Activated T-helper 17 cell treated with anti-CD3 and anti-CD28 coated beads, Interleukin-2, amount 50 U/mL, for 72 hours (primary cell): ENCODE measurements around the gene RAB11B. TPM values are rescaled to one million over a fixed set of nuclear protein-coding genes. Genes with fewer than 3 reads are reported as not detected.
"Not testable (repeated sequence)": the region's sequence is repeated elsewhere in the genome, so short reads cannot be mapped to it uniquely, and the experiment has no call there.

ENCODE experiments used
- ATAC-seq: fragments of 150-1000 bp; cut with Tn5 transposase; replicated peaks from 2 replicates; pipeline ENCODE4 v1.10.0; 2021; ENCODE audit warnings: mild to moderate bottlenecking, moderate library complexity
- H3K27ac Mint-ChIP-seq: one replicate; pipeline ENCODE4 v1.8.0; 2022; ENCODE audit warnings: mixed read lengths
- H3K27me3 Mint-ChIP-seq: one replicate; pipeline ENCODE4 v1.8.0; 2022; ENCODE audit warnings: mixed read lengths
- H3K36me3 Mint-ChIP-seq: one replicate; pipeline ENCODE4 v1.8.0; 2022; ENCODE audit warnings: low read depth, mild to moderate bottlenecking, mixed read lengths
- H3K4me1 Mint-ChIP-seq: one replicate; pipeline ENCODE4 v1.8.0; 2022; ENCODE audit warnings: mixed read lengths
- H3K4me3 Mint-ChIP-seq: one replicate; pipeline ENCODE4 v1.8.0; 2022; ENCODE audit warnings: mild to moderate bottlenecking, mixed read lengths
- H3K9me3 Mint-ChIP-seq: one replicate; pipeline ENCODE4 v1.8.0; 2022; ENCODE audit warnings: mixed read lengths
- total RNA-seq, 2 donors: library from RNA; stranded (reverse); gene quantifications; one replicate each; pipeline ENCODE4 v1.2.3, GENCODE V29; 2022

Gene RAB11B
- total RNA-seq, 2 donors from 2014 or later = 79.0 to 81.1 TPM

GRCh38 chr19:8361921-8362793, 28.0 kb upstream of the RAB11B start:
- H3K27ac Mint-ChIP-seq = peak overlapping the region; percentile 72
- H3K36me3 Mint-ChIP-seq = peaks cover 29% of the 10 kb centered on the region
- H3K4me3 Mint-ChIP-seq = peak overlapping the region; percentile 96
- peak; percentile 86 for ATAC-seq
- peaks cover 15% of the 10 kb centered on the region for H3K27me3 Mint-ChIP-seq
- H3K4me1 Mint-ChIP-seq = peaks cover 14% of the 10 kb centered on the region
- no peaks in the 10 kb centered on the region for H3K9me3 Mint-ChIP-seq

DNA sequence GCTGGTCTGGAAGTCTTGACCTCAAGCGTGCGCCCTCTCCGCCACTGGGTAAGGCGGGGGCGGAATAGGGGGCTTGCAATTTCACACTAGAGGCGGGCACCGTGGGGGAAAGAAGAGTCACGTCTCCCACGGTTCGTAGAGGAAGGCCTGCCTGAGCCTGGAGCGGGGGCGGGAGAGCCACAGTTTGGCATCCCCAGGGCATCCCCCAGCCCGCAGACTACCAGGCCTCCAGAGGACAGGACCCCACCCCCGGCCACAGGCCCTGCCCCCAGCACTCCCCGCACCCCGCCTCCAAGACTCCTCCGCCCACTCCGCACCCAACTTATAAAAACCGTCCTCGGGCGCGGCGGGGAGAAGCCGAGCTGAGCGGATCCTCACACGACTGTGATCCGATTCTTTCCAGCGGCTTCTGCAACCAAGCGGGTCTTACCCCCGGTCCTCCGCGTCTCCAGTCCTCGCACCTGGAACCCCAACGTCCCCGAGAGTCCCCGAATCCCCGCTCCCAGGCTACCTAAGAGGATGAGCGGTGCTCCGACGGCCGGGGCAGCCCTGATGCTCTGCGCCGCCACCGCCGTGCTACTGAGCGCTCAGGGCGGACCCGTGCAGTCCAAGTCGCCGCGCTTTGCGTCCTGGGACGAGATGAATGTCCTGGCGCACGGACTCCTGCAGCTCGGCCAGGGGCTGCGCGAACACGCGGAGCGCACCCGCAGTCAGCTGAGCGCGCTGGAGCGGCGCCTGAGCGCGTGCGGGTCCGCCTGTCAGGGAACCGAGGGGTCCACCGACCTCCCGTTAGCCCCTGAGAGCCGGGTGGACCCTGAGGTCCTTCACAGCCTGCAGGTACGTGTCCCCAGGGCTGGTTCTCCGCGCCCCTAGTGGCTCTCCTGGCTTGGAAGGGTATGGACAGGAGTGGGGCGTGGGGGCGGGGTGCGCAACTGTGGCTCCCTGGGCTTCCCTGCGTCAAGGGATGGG, 26.1 kb upstream of the RAB11B start, which contains the start of gene ANGPTL4:
Gene ANGPTL4, plus strand, starts transcription at position 353 of the 969 bp plus-strand sequence. Its CDS starts 167 bp downstream, at position 520.
- Mint-ChIP-seq H3K36me3 (peaks cover 49% of the 10 kb centered on the region), H3K9me3 (no peaks in the 10 kb centered on the region), H3K4me3 (peak within 1 kb of the TSS; percentile 96), H3K27ac (peak within 1 kb of the TSS; percentile 97), H3K4me1 (peaks cover 20% of the 10 kb centered on the region), H3K27me3 (peaks cover 19% of the 10 kb centered on the region)
- ATAC-seq = peak; percentile 81

GRCh38 chr19:8366121-8366581, 24.0 kb upstream of the RAB11B start:
- no peak overlapping the region for H3K27ac Mint-ChIP-seq
- peaks cover 19% of the 10 kb centered on the region for H3K27me3 Mint-ChIP-seq
- H3K9me3 Mint-ChIP-seq = no peaks in the 10 kb centered on the region
- peak overlapping the region; percentile 96 for H3K4me3 Mint-ChIP-seq
- no peak for ATAC-seq
- peaks cover 65% of the 10 kb centered on the region for H3K36me3 Mint-ChIP-seq
- peaks cover 20% of the 10 kb centered on the region for H3K4me1 Mint-ChIP-seq

GRCh38 chr19:8366961-8367326, 23.2 kb upstream of the RAB11B start:
- Mint-ChIP-seq H3K9me3 (no peaks in the 10 kb centered on the region), H3K4me1 (peaks cover 15% of the 10 kb centered on the region), H3K27me3 (peaks cover 14% of the 10 kb centered on the region), H3K4me3 (peak overlapping the region; percentile 96), H3K27ac (no peak overlapping the region), H3K36me3 (peaks cover 73% of the 10 kb centered on the region)
- no peak for ATAC-seq

- Mint-ChIP-seq H3K36me3 (peaks cover 76% of the 10 kb centered on the region), H3K4me3 (peak overlapping the region; percentile 96), H3K4me1 (peaks cover 12% of the 10 kb centered on the region), H3K9me3 (no peaks in the 10 kb centered on the region), H3K27ac (no peak overlapping the region), H3K27me3 (peaks cover 14% of the 10 kb centered on the region)
- no peak for ATAC-seq
These were observed 22.7 kb upstream of the RAB11B start for GRCh38 chr19:8367327-8368001.

- Mint-ChIP-seq H3K36me3 (peaks cover 67% of the 10 kb centered on the region), H3K27me3 (peaks cover 8% of the 10 kb centered on the region), H3K27ac (no peak overlapping the region), H3K9me3 (no peaks in the 10 kb centered on the region), H3K4me1 (peaks cover 6% of the 10 kb centered on the region), H3K4me3 (no peak overlapping the region)
- ATAC-seq = peak; percentile 8
These were observed 19.8 kb upstream of the RAB11B start for GRCh38 chr19:8370176-8371010.

- ATAC-seq = no peak
- no peak overlapping the region for H3K27ac Mint-ChIP-seq
These were observed 19.0 kb upstream of the RAB11B start for GRCh38 chr19:8371011-8371804.

GRCh38 chr19:8373867-8374813, 16.0 kb upstream of the RAB11B start:
- Mint-ChIP-seq H3K36me3 (peaks cover 31% of the 10 kb centered on the region), H3K4me3 (no peak overlapping the region), H3K27me3 (no peaks in the 10 kb centered on the region), H3K27ac (no peak overlapping the region), H3K4me1 (no peaks in the 10 kb centered on the region), H3K9me3 (no peaks in the 10 kb centered on the region)
- peak; percentile 42 for ATAC-seq

More at GRCh38 chr19:8371011-8371804, 19.0 kb upstream of the RAB11B start:
- H3K4me1 Mint-ChIP-seq = peaks cover 6% of the 10 kb centered on the region
- peaks cover 61% of the 10 kb centered on the region for H3K36me3 Mint-ChIP-seq
- H3K9me3 Mint-ChIP-seq = no peaks in the 10 kb centered on the region
- H3K4me3 Mint-ChIP-seq = no peak overlapping the region
- H3K27me3 Mint-ChIP-seq = peaks cover 4% of the 10 kb centered on the region

DNA sequence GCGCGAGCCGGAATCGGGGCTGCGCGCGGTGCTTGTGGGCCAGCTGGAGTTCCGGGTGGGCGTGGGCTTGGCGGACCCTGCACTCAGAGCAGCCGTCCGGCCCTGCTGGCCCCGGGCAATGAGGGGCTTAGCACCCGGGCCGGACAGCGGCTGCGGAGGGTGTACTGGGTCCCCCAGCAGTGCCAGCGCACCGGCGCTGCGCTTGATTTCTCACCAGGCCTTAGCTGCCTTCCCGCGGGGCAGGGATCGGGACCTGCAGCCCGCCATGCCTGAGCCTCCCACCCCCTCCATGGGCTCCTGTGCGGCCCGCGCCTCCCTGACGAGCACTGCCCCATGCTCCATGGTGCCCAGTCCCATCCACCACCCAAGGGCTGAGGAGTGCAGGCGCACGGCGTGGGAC, 14.4 kb upstream of the RAB11B start:
- H3K4me3 Mint-ChIP-seq, H3K4me1 Mint-ChIP-seq, H3K9me3 Mint-ChIP-seq: not testable (repeated sequence)

DNA sequence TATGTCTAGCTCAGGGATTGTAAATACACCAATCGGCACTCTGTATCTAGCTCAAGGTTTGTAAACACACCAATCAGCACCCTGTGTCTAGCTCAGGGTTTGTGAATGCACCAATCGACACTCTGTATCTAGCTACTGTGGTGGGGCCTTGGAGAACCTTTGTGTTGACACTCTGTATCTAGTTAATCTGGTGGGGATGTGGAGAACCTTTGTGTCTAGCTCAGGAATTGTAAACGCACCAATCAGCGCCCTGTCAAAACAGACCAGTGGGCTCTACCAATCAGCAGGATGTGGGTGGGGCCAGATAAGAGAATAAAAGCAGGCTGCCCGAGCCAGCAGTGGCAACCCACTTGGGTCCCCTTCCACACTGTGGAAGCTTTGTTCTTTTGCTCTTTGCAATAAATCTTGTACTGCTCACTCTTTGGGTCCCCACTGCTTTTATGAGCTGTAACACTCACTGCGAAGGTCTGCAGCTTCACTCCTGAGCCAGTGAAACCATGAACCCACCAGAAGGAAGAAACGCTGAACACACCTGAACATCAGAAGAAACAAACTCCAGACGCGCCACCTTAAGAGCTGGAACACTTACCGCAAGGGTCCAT, 13.7 kb upstream of the RAB11B start:
- not testable (repeated sequence) for H3K4me3 Mint-ChIP-seq, H3K27ac Mint-ChIP-seq, H3K9me3 Mint-ChIP-seq, ATAC-seq, H3K27me3 Mint-ChIP-seq, H3K4me1 Mint-ChIP-seq
- H3K36me3 Mint-ChIP-seq = peaks cover 12% of the 10 kb centered on the region

More for the DNA sequence above, 14.4 kb upstream of the RAB11B start:
- H3K36me3 Mint-ChIP-seq = peaks cover 19% of the 10 kb centered on the region
- not testable (repeated sequence) for ATAC-seq, H3K27ac Mint-ChIP-seq, H3K27me3 Mint-ChIP-seq

GRCh38 chr19:8377598-8377997, 12.6 kb upstream of the RAB11B start:
- H3K27me3 Mint-ChIP-seq = no peaks in the 10 kb centered on the region
- ATAC-seq = no peak
- H3K4me1 Mint-ChIP-seq = no peaks in the 10 kb centered on the region
- no peak overlapping the region for H3K27ac Mint-ChIP-seq
- H3K36me3 Mint-ChIP-seq = peaks cover 5% of the 10 kb centered on the region
- no peaks in the 10 kb centered on the region for H3K9me3 Mint-ChIP-seq
- H3K4me3 Mint-ChIP-seq = no peak overlapping the region
